Measurements from ENCODE around the gene RAB3GAP2. TPM values are rescaled to one million over a fixed set of nuclear protein-coding genes. Genes with fewer than 3 reads are reported as not detected.

The RAB3GAP2 gene, protein sequence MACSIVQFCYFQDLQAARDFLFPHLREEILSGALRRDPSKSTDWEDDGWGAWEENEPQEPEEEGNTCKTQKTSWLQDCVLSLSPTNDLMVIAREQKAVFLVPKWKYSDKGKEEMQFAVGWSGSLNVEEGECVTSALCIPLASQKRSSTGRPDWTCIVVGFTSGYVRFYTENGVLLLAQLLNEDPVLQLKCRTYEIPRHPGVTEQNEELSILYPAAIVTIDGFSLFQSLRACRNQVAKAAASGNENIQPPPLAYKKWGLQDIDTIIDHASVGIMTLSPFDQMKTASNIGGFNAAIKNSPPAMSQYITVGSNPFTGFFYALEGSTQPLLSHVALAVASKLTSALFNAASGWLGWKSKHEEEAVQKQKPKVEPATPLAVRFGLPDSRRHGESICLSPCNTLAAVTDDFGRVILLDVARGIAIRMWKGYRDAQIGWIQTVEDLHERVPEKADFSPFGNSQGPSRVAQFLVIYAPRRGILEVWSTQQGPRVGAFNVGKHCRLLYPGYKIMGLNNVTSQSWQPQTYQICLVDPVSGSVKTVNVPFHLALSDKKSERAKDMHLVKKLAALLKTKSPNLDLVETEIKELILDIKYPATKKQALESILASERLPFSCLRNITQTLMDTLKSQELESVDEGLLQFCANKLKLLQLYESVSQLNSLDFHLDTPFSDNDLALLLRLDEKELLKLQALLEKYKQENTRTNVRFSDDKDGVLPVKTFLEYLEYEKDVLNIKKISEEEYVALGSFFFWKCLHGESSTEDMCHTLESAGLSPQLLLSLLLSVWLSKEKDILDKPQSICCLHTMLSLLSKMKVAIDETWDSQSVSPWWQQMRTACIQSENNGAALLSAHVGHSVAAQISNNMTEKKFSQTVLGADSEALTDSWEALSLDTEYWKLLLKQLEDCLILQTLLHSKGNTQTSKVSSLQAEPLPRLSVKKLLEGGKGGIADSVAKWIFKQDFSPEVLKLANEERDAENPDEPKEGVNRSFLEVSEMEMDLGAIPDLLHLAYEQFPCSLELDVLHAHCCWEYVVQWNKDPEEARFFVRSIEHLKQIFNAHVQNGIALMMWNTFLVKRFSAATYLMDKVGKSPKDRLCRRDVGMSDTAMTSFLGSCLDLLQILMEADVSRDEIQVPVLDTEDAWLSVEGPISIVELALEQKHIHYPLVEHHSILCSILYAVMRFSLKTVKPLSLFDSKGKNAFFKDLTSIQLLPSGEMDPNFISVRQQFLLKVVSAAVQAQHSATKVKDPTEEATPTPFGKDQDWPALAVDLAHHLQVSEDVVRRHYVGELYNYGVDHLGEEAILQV (N-terminal part only)
- 13.6 and 16.7 TPM in 2 replicates for total RNA-seq

DNA sequence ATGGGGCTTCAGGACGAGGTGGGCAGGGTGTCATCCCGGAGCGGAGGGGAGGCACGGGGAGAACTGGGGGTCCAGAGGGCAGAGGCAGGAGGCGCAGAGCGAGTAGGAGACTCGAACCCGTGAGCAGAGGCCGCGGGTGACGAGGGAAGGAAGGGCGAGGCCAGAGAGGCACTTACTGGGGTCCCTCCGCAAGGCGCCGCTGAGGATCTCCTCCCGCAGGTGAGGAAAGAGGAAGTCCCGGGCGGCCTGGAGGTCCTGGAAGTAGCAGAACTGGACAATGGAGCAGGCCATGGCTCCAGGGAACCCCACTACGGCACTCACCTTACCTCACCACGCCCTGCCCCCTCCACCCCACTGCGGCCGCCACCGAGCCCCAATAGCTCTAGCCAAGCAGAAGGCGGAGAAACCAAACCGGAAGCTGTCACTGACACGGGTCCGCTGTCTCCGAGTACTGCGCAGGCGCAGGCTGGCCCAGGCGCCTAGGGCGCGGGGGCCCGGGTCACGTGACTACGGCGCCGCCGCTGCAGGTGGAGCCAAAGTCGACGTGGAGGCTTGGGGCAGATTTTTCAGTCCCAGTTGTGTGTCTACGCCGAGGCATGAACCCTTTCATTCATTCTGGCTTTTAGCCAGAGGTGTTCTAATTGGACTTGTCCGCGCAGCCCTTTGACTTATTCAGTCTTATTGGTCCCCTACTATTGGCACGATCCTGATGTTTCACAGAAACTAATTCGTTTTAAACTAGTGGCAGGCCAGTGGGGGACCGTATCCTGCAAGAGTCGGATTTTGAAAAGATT lies at the start of gene RAB3GAP2:
Gene RAB3GAP2, minus strand, starts transcription at position 407 of the 794 bp plus-strand sequence. Its CDS starts 116 bp downstream, at position 291.

Other genes starting within 250 kb of the RAB3GAP2 start
- gene EPRS1, start 225.9 kb downstream of the RAB3GAP2 start, total RNA-seq = 60.3 and 86.2 TPM in 2 replicates
- 8.4 and 15.5 TPM in 2 replicates for gene BPNT1, start 182.7 kb downstream of the RAB3GAP2 start, total RNA-seq
- 61.0 and 72.3 TPM in 2 replicates for gene IARS2, start 178.3 kb downstream of the RAB3GAP2 start, total RNA-seq

Measured in pericardium fibroblast (primary cell).